Mononuclear cell (primary cell): ENCODE results near the gene TRAK1. TPM values are rescaled to one million over a fixed set of nuclear protein-coding genes. Genes with fewer than 3 reads are reported as not detected.
"Not testable (repeated sequence)": the region's sequence is repeated elsewhere in the genome, so short reads cannot be mapped to it uniquely, and the experiment has no call there.

Source experiments
- H3K27me3 ChIP-seq: 2 replicates; pipeline ENCODE4 v1.6.0; 2011; ENCODE audit warnings: low read length, control low read depth; ENCODE audit not compliant: insufficient read depth
- H3K4me1 ChIP-seq: 2 replicates; pipeline ENCODE4 v1.5.1; 2011; ENCODE audit warnings: mild to moderate bottlenecking, low read length, control low read depth; ENCODE audit not compliant: insufficient read depth
- H3K4me3 ChIP-seq: 2 replicates; pipeline ENCODE4 v1.5.1; 2011; ENCODE audit warnings: mild to moderate bottlenecking, low read length, moderate library complexity
- H3K9me3 ChIP-seq: 2 replicates; pipeline ENCODE4 v1.5.1; 2011; ENCODE audit warnings: low read depth, mild to moderate bottlenecking, control low read depth, low read length
- total RNA-seq: library from RNA; depleted of rRNA; stranded (reverse); fragments of >200 nt; gene quantifications from one replicate; pipeline ENCODE4 v1.2.3, GENCODE V29; 2012

TRAK1 gene
- total RNA-seq, 1 donor = 26.3 TPM

GRCh38 chr3:42099020-42099765, 8.0 kb downstream of the TRAK1 start:
- no peak overlapping the region for H3K4me3 ChIP-seq
- peaks cover 13% of the 10 kb centered on the region for H3K4me1 ChIP-seq
- no peaks in the 10 kb centered on the region for H3K9me3 ChIP-seq
- H3K27me3 ChIP-seq = no peaks in the 10 kb centered on the region

GRCh38 chr3:42101048-42101447, 9.9 kb downstream of the TRAK1 start:
- Histone ChIP-seq H3K4me3 (no peak overlapping the region), H3K27me3 (no peaks in the 10 kb centered on the region), H3K4me1 (peaks cover 11% of the 10 kb centered on the region), H3K9me3 (no peaks in the 10 kb centered on the region)

- Histone ChIP-seq H3K27me3 (no peaks in the 10 kb centered on the region), H3K4me3 (no peak overlapping the region), H3K4me1 (peaks cover 11% of the 10 kb centered on the region), H3K9me3 (no peaks in the 10 kb centered on the region)
Observed at GRCh38 chr3:42101481-42101880, 10.3 kb downstream of the TRAK1 start.

GRCh38 chr3:42102571-42102970, 11.4 kb downstream of the TRAK1 start:
- H3K4me1 ChIP-seq = peaks cover 11% of the 10 kb centered on the region
- no peaks in the 10 kb centered on the region for H3K9me3 ChIP-seq
- H3K27me3 ChIP-seq = no peaks in the 10 kb centered on the region
- no peak overlapping the region for H3K4me3 ChIP-seq

- not testable (repeated sequence) for H3K4me3 ChIP-seq, H3K27me3 ChIP-seq, H3K9me3 ChIP-seq
- H3K4me1 ChIP-seq = peaks cover 11% of the 10 kb centered on the region
Observed at GRCh38 chr3:42103921-42104665, 12.9 kb downstream of the TRAK1 start.

- not testable (repeated sequence) for H3K4me3 ChIP-seq, H3K9me3 ChIP-seq, H3K4me1 ChIP-seq, H3K27me3 ChIP-seq
Observed at GRCh38 chr3:42105994-42106393, 14.8 kb downstream of the TRAK1 start.

- no peak overlapping the region for H3K4me3 ChIP-seq
- no peaks in the 10 kb centered on the region for H3K27me3 ChIP-seq
- no peaks in the 10 kb centered on the region for H3K9me3 ChIP-seq
- H3K4me1 ChIP-seq = peaks cover under 1% of the 10 kb centered on the region
Observed at GRCh38 chr3:42106646-42107045, 15.5 kb downstream of the TRAK1 start.

GRCh38 chr3:42110631-42111030, 19.5 kb downstream of the TRAK1 start:
- Histone ChIP-seq H3K9me3 (no peaks in the 10 kb centered on the region), H3K4me1 (peaks cover 32% of the 10 kb centered on the region), H3K4me3 (no peak overlapping the region), H3K27me3 (no peaks in the 10 kb centered on the region)

- no peak overlapping the region for H3K4me3 ChIP-seq
- H3K4me1 ChIP-seq = peaks cover 57% of the 10 kb centered on the region
- H3K27me3 ChIP-seq = no peaks in the 10 kb centered on the region
- H3K9me3 ChIP-seq = no peaks in the 10 kb centered on the region
Observed at GRCh38 chr3:42114130-42114725, 23.1 kb downstream of the TRAK1 start.

- H3K4me3 ChIP-seq = no peak overlapping the region
- H3K4me1 ChIP-seq = peaks cover 67% of the 10 kb centered on the region
- H3K27me3 ChIP-seq = no peaks in the 10 kb centered on the region
- no peaks in the 10 kb centered on the region for H3K9me3 ChIP-seq
Observed at GRCh38 chr3:42115215-42115614, 24.1 kb downstream of the TRAK1 start.

- Histone ChIP-seq H3K27me3 (no peaks in the 10 kb centered on the region), H3K9me3 (no peaks in the 10 kb centered on the region), H3K4me3 (no peak overlapping the region), H3K4me1 (peaks cover 71% of the 10 kb centered on the region)
Observed at GRCh38 chr3:42115946-42116345, 24.8 kb downstream of the TRAK1 start.

- no peaks in the 10 kb centered on the region for H3K27me3 ChIP-seq
- H3K4me3 ChIP-seq = no peak overlapping the region
- H3K4me1 ChIP-seq = peaks cover 71% of the 10 kb centered on the region
Observed at GRCh38 chr3:42116466-42116865, 25.3 kb downstream of the TRAK1 start.

GRCh38 chr3:42117175-42118008, 26.2 kb downstream of the TRAK1 start:
- H3K9me3 ChIP-seq = no peaks in the 10 kb centered on the region
- no peak overlapping the region for H3K4me3 ChIP-seq
- no peaks in the 10 kb centered on the region for H3K27me3 ChIP-seq
- peaks cover 69% of the 10 kb centered on the region for H3K4me1 ChIP-seq

More at GRCh38 chr3:42116466-42116865, 25.3 kb downstream of the TRAK1 start:
- H3K9me3 ChIP-seq = no peaks in the 10 kb centered on the region

- Histone ChIP-seq H3K27me3 (no peaks in the 10 kb centered on the region), H3K4me3 (no peak overlapping the region), H3K9me3 (no peaks in the 10 kb centered on the region), H3K4me1 (peaks cover 64% of the 10 kb centered on the region)
Observed at GRCh38 chr3:42118762-42119361, 27.7 kb downstream of the TRAK1 start.
